HCT116 (cell line): ENCODE data around the gene RPL10. TPM values are rescaled to one million over a fixed set of nuclear protein-coding genes. Genes with fewer than 3 reads are reported as not detected.

Experiments used
- ATAC-seq: fragments of 200-7000 bp; cut with Tn5 transposase; 2 replicates; pipeline ENCODE4 v1.9.1; 2020; ENCODE audit warnings: mild to moderate bottlenecking, moderate library complexity
- BruUV-seq: library from RNA; stranded (reverse); fragments of 400-500 nt; replicated peaks from 2 replicates; lab custom pipeline; 2021; lab: Mats Ljungman, UMichigan
- CTCF ChIA-PET: fragments of 300-600 bp; sonication (Branson Sonifier 250); formaldehyde crosslinking; loops from one replicate; lab custom pipeline; 2021; ENCODE audit warnings: antibody characterized with exemption; lab: Charles Lee
- POLR2A ChIA-PET: fragments of 300-600, 350-600 bp; sonication (Branson Sonifier 250); formaldehyde crosslinking; loops from one replicate; lab custom pipeline; 2021; ENCODE audit warnings: antibody characterized with exemption; lab: Charles Lee
- RAD21 ChIA-PET, 2 experiments: fragments of 300-600 bp; sonication (Branson Sonifier 250); formaldehyde crosslinking; loops; one replicate each; lab custom pipeline; 2023; ENCODE audit warnings: low total read pairs in 2 of 2; ENCODE audit not compliant: uncharacterized antibody in 2 of 2, unreplicated experiment in 2 of 2, low non-redundant PET in 1 of 2; lab: Charles Lee
- DNase-seq: peaks from one replicate; pipeline ENCODE4 v3.0.0-alpha.2; 2010; ENCODE audit warnings: low read depth, low spot score
- H2AFZ ChIP-seq: fragments of 200-600 bp; shearing (Covaris generic), sonication (generic); 2 replicates; pipeline ENCODE4 v1.6.1; 2017; ENCODE audit warnings: low read depth, mixed run types, mixed read lengths, antibody characterized with exemption, low read length; ENCODE audit not compliant: poor library complexity, severe bottlenecking
- H3K27ac ChIP-seq: 2 replicates; pipeline ENCODE4 v1.5.1; 2012; ENCODE audit warnings: low read depth, low read length
- H3K27me3 ChIP-seq: fragments of 200-600 bp; sonication (generic); 2 replicates; pipeline ENCODE4 v1.6.1; 2016; ENCODE audit warnings: mixed run types, low read length, mixed read lengths; ENCODE audit not compliant: insufficient read depth
- H3K36me3 ChIP-seq, 2 experiments: fragments of 200-500 bp in 1 of 2; fragments of 200-600 bp in 1 of 2; sonication (Bioruptor generic) in 1 of 2; sonication (generic) in 1 of 2; 2 replicates each; pipeline versions ENCODE4 v1.5.1 to v1.6.1; 2014 to 2016; ENCODE audit warnings: low read length in 2 of 2, inconsistent platforms in 1 of 2, mixed read lengths in 1 of 2, mixed run types in 1 of 2; ENCODE audit not compliant: insufficient read depth in 2 of 2, control insufficient read depth in 1 of 2
- H3K4me1 ChIP-seq, 2 experiments: fragments of 200-600 bp in 1 of 2; sonication (generic) in 1 of 2; 2 replicates each; pipeline versions ENCODE4 v1.5.1 to v1.6.1; 2012 to 2017; ENCODE audit warnings: low read length in 2 of 2, inconsistent platforms in 1 of 2, mild to moderate bottlenecking in 1 of 2, mixed read lengths in 1 of 2, mixed run types in 1 of 2, moderate library complexity in 1 of 2; ENCODE audit not compliant: insufficient read depth in 2 of 2, control insufficient read depth in 1 of 2
- H3K4me2 ChIP-seq: fragments of 200-600 bp; sonication (generic); 2 replicates; pipeline ENCODE4 v1.6.1; 2017; ENCODE audit warnings: mixed run types, low read length, mixed read lengths
- H3K4me3 ChIP-seq, 2 experiments: fragments of 200-600 bp in 1 of 2; sonication (generic) in 1 of 2; replicated peaks in 1 of 2; 2 replicates each; pipeline ENCODE4 v1.5.1; 2011 to 2016; ENCODE audit warnings: low read length in 2 of 2, control low read depth in 1 of 2, low read depth in 1 of 2, mild to moderate bottlenecking in 1 of 2, mixed read lengths in 1 of 2, mixed run types in 1 of 2
- H3K79me2 ChIP-seq: fragments of 200-600 bp; sonication (generic); 2 replicates; pipeline ENCODE4 v1.6.1; 2017; ENCODE audit warnings: mild to moderate bottlenecking, mixed run types, low read length, moderate library complexity, mixed read lengths; ENCODE audit not compliant: insufficient read depth
- H3K9ac ChIP-seq: fragments of 200-600 bp; sonication (generic); 2 replicates; pipeline ENCODE4 v1.6.1; 2016; ENCODE audit warnings: low read length, mixed read lengths
- H3K9me2 ChIP-seq: fragments of 200-600 bp; sonication (generic), shearing (Covaris generic); 2 replicates; pipeline ENCODE4 v1.6.1; 2017; ENCODE audit warnings: mixed run types, mild to moderate bottlenecking, moderate library complexity; ENCODE audit not compliant: insufficient read depth
- H3K9me3 ChIP-seq, 2 experiments: fragments of 200-500 bp in 1 of 2; fragments of 200-600 bp in 1 of 2; sonication (Bioruptor generic) in 1 of 2; sonication (generic) in 1 of 2; 2 replicates each; pipeline ENCODE4 v1.6.1; 2014 to 2017; ENCODE audit warnings: low read length in 2 of 2, mixed read lengths in 2 of 2, inconsistent platforms in 1 of 2, low read depth in 1 of 2, mild to moderate bottlenecking in 1 of 2, mixed run types in 1 of 2, moderate library complexity in 1 of 2; ENCODE audit not compliant: control insufficient read depth in 1 of 2, insufficient read depth in 1 of 2
- H4K20me1 ChIP-seq: fragments of 200-600 bp; sonication (generic), shearing (Covaris generic); 2 replicates; pipeline ENCODE4 v1.6.1; 2017; ENCODE audit warnings: mixed run types, mild to moderate bottlenecking, moderate library complexity; ENCODE audit not compliant: insufficient read depth
- ATF3 ChIP-seq: IDR thresholded peaks from 2 replicates; pipeline ENCODE4 v1.6.1; 2012
- CBX3 ChIP-seq: IDR thresholded peaks from 2 replicates; pipeline ENCODE4 v1.6.1; 2012; ENCODE audit warnings: low read depth
- CEBPB ChIP-seq: IDR thresholded peaks from 2 replicates; pipeline ENCODE4 v1.6.1; 2012; ENCODE audit warnings: low read depth
- EGR1 ChIP-seq: IDR thresholded peaks from 2 replicates; pipeline ENCODE4 v1.6.1; 2012; ENCODE audit warnings: low read depth
- EZH2 ChIP-seq: fragments of 200-600 bp; sonication (generic); IDR thresholded peaks from 2 replicates; pipeline ENCODE4 v1.6.1; 2017; ENCODE audit warnings: antibody characterized with exemption, mixed run types
- EZH2phosphoT487 ChIP-seq: fragments of 200-600 bp; IDR thresholded peaks from 2 replicates; pipeline ENCODE4 v1.6.1; 2018; ENCODE audit warnings: antibody characterized with exemption, borderline replicate concordance
- FOSL1 ChIP-seq: IDR thresholded peaks from 2 replicates; pipeline ENCODE4 v1.6.1; 2012; ENCODE audit warnings: low read depth
- JUND ChIP-seq: IDR thresholded peaks from 2 replicates; pipeline ENCODE4 v1.6.1; 2012
- POLR2A ChIP-seq: IDR thresholded peaks from 2 replicates; pipeline ENCODE4 v1.7.0; 2011; ENCODE audit warnings: borderline replicate concordance; ENCODE audit not compliant: insufficient read depth, insufficient read length; ENCODE audit errors: extremely low read depth
- POLR2AphosphoS5 ChIP-seq: IDR thresholded peaks from 2 replicates; pipeline ENCODE4 v1.6.1; 2011; ENCODE audit warnings: mild to moderate bottlenecking, low read depth, low read length, moderate library complexity
- RAD21 ChIP-seq: IDR thresholded peaks from 2 replicates; pipeline ENCODE4 v1.6.1; 2012; ENCODE audit warnings: low read depth, mild to moderate bottlenecking
- REST ChIP-seq: IDR thresholded peaks from 2 replicates; pipeline ENCODE4 v1.6.1; 2012; ENCODE audit warnings: low read depth
- SP1 ChIP-seq: IDR thresholded peaks from 2 replicates; pipeline ENCODE4 v1.6.1; 2012; ENCODE audit warnings: low read depth
- SRF ChIP-seq: IDR thresholded peaks from 2 replicates; pipeline ENCODE4 v1.6.1; 2012; ENCODE audit warnings: low read depth
- TCF7L2 ChIP-seq: IDR thresholded peaks from 2 replicates; pipeline ENCODE4 v1.7.0; 2011; ENCODE audit warnings: borderline replicate concordance, inconsistent platforms; ENCODE audit not compliant: insufficient read depth, insufficient read length; ENCODE audit errors: extremely low read depth
- YY1 ChIP-seq: IDR thresholded peaks from 2 replicates; pipeline ENCODE4 v1.6.1; 2011; ENCODE audit warnings: low read length, low read depth, moderate library complexity, mild to moderate bottlenecking; ENCODE audit not compliant: insufficient replicate concordance; ENCODE audit errors: extremely low read depth
- ZFX ChIP-seq: fragments of 450-650 bp; IDR thresholded peaks from 2 replicates; pipeline ENCODE4 v1.6.1; 2017
- ZNF274 ChIP-seq: fragments of 200-500 bp; sonication (Bioruptor generic); IDR thresholded peaks from 2 replicates; pipeline ENCODE4 v1.6.1; 2014; ENCODE audit warnings: mild to moderate bottlenecking, low read depth, low read length, inconsistent platforms
- intact Hi-C: fragments of 100-400 bp; cut with micrococcal nuclease; formaldehyde crosslinking; loops from 2 replicates; pipeline ENCODE4 v1.10.0; 2022
- total RNA-seq: library from RNA; stranded (reverse); gene quantifications from one replicate; pipeline ENCODE4 v1.2.1, GENCODE V29; 2021; ENCODE audit not compliant: unreplicated experiment
- TF ChIP-seq, protein P1 (sequence below): IDR thresholded peaks from 2 replicates; pipeline ENCODE4 v1.6.1; 2012
- TF ChIP-seq, protein P2 (sequence below): IDR thresholded peaks from 2 replicates; pipeline ENCODE4 v1.6.1; 2011; ENCODE audit warnings: mild to moderate bottlenecking, low read length, moderate library complexity; ENCODE audit not compliant: insufficient replicate concordance; ENCODE audit errors: extremely low read depth

The RPL10 gene
- total RNA-seq, 1 experiment from 2014 or later, result 3,069 TPM

- H2AFZ ChIP-seq, result no peak overlapping the region
- no peak overlapping the region for H3K4me2 ChIP-seq
- RAD21 ChIA-PET, result no interaction called here
- H3K9me3 ChIP-seq, result no peaks in the 10 kb centered on the region
- no TSS peak for BruUV-seq
- H3K4me1 ChIP-seq, result peaks cover 3 to 21% of the 10 kb centered on the region in 2 experiments; a peak in 3 of 4 replicates
- H4K20me1 ChIP-seq, result no peaks in the 10 kb centered on the region
- no peaks in the 10 kb centered on the region for H3K27me3 ChIP-seq
- H3K36me3 ChIP-seq, result no peaks in the 10 kb centered on the region
- H3K9ac ChIP-seq, result no peak overlapping the region
- H3K4me3 ChIP-seq, result no peak overlapping the region
- no peaks in the 10 kb centered on the region for H3K9me2 ChIP-seq
- ATAC-seq (no peak), DNase-seq (no peak)
- CTCF ChIA-PET, result no interaction called here
- TF ChIP-seq, protein P1, sequence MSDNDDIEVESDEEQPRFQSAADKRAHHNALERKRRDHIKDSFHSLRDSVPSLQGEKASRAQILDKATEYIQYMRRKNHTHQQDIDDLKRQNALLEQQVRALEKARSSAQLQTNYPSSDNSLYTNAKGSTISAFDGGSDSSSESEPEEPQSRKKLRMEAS, result no peak
- TF ChIP-seq ZNF274 (no peak), YY1 (no peak), EGR1 (no peak), ATF3 (no peak), RAD21 (no peak), ZFX (no peak), EZH2phosphoT487 (no peak), FOSL1 (no peak), SRF (no peak), TCF7L2 (no peak), POLR2AphosphoS5 (no peak), SP1 (no peak), JUND (no peak), REST (no peak), CBX3 (no peak), CEBPB (no peak), POLR2A (no peak), EZH2 (no peak)
- TF ChIP-seq, protein P2, sequence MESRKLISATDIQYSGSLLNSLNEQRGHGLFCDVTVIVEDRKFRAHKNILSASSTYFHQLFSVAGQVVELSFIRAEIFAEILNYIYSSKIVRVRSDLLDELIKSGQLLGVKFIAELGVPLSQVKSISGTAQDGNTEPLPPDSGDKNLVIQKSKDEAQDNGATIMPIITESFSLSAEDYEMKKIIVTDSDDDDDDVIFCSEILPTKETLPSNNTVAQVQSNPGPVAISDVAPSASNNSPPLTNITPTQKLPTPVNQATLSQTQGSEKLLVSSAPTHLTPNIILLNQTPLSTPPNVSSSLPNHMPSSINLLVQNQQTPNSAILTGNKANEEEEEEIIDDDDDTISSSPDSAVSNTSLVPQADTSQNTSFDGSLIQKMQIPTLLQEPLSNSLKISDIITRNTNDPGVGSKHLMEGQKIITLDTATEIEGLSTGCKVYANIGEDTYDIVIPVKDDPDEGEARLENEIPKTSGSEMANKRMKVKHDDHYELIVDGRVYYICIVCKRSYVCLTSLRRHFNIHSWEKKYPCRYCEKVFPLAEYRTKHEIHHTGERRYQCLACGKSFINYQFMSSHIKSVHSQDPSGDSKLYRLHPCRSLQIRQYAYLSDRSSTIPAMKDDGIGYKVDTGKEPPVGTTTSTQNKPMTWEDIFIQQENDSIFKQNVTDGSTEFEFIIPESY, result no peak
- intact Hi-C loops, result no loop called here
- H3K27ac ChIP-seq, result no peak overlapping the region
- peaks cover 19% of the 10 kb centered on the region for H3K79me2 ChIP-seq
- POLR2A ChIA-PET, result no interaction called here
Observed at GRCh38 chrX:154433605-154434004, 35.4 kb downstream of the RPL10 start.
